Ovary (tissue), 9 donors: ENCODE data around the gene ATL1. TPM values are rescaled to one million over a fixed set of nuclear protein-coding genes. Genes with fewer than 3 reads are reported as not detected.

Source experiments
- DNase-seq, 5 donors: peaks; one replicate each; pipeline ENCODE4 v3.0.0-alpha.2; 2019 to 2020
- H3K27ac ChIP-seq, 2 donors: fragments of 200-600 bp; one replicate each; pipeline versions ENCODE4 v1.5.1 to v1.8.0; 2019 to 2022
- H3K27me3 ChIP-seq: fragments of 200-600 bp; one replicate; pipeline ENCODE4 v1.8.0; 2022
- H3K36me3 ChIP-seq: fragments of 200-600 bp; sonication (generic); one replicate; pipeline ENCODE4 v1.5.1; 2019
- H3K4me1 ChIP-seq: one replicate; pipeline ENCODE4 v1.8.1; 2013; ENCODE audit warnings: mild to moderate bottlenecking, moderate library complexity; ENCODE audit not compliant: insufficient read depth
- H3K4me3 ChIP-seq: fragments of 200-600 bp; sonication (generic); one replicate; pipeline ENCODE4 v1.5.1; 2017
- H3K9me3 ChIP-seq, 2 donors: fragments of 200-600 bp in 1 of 2; sonication (generic) in 1 of 2; one replicate each; pipeline versions ENCODE4 v1.5.1 to v1.8.1; 2013 to 2019; ENCODE audit warnings: mild to moderate bottlenecking in 1 of 2, moderate library complexity in 1 of 2
- EP300 ChIP-seq: sonication (generic); formaldehyde crosslinking; IDR thresholded peaks from one replicate; pipeline ENCODE4 v1.6.1; 2017; ENCODE audit warnings: antibody characterized with exemption
- POLR2A ChIP-seq: fragments of 450-650 bp; IDR thresholded peaks from one replicate; pipeline ENCODE4 v1.6.1; 2017; ENCODE audit warnings: antibody characterized with exemption, mild to moderate bottlenecking, moderate library complexity
- WGBS, 3 donors: extraction: QIAGEN DNeasy Blood & Tissue Kit in 1 of 3; methylation state at CpG; one replicate each; pipeline versions ENCODE4 v1.1.5 to v1.1.7; 2013 to 2017; 5-methylcytosine and 5-hydroxymethylcytosine counted together
- intact Hi-C, 4 donors: fragments of 100-400 bp; cut with DNase I; formaldehyde crosslinking; loops; one replicate each; pipeline versions ENCODE4 v1.11.0 to v1.15.1; 2022 to 2023
- polyA plus RNA-seq, 2 donors: library from polyadenylated mRNA; stranded (reverse); fragments of 200-250 nt in 1 of 2; fragments of 350-450 nt in 1 of 2; fragmentation: Illumina TruSeq in 1 of 2; extraction: RNeasy Lipid Tissue Mini Kit (QIAGEN cat#74804) in 1 of 2; gene quantifications; one replicate each; pipeline ENCODE4 v1.2.3, GENCODE V29; 2013 to 2014
- total RNA-seq, 7 donors: library from RNA; depleted of rRNA in 2 of 7; stranded (reverse); fragments of >200 nt in 2 of 7; fragmentation: NEBNext Ultra II Directional in 3 of 7; extraction: Animal tissue kit (Norgen Biotek cat#: 25700) in 3 of 7; gene quantifications; one replicate each; pipeline versions ENCODE4 v1.1.0 to v1.2.4, GENCODE V29; 2016 to 2023
- TF ChIP-seq, protein P1 (sequence below), 3 donors: fragments of 450-650 bp in 2 of 3; fragments of 200-600 bp in 1 of 3; IDR thresholded peaks; one replicate each; pipeline versions ENCODE4 v1.5.1 to v1.8.0; 2016 to 2022; ENCODE audit warnings: antibody characterized with exemption in 3 of 3, mild to moderate bottlenecking in 1 of 3
- donor health status: DM: no; HTN: no; CAD: no; lungs with moderate emphysema.
- donor health status: DM: no; HTN: no; CAD: no.
- donor health status: Bipolar disorder and iron deficiency.
- donor health status: DM: yes; HTN: yes; CAD: no.
- donor health status: DM: no; HTN: no; CAD: no.
- donor health status: DM: yes; HTN: yes; CAD: no.

ATL1 gene
- total and polyA plus RNA-seq, 9 donors = 6.6 to 11.8 (median 10.7) TPM

DNA sequence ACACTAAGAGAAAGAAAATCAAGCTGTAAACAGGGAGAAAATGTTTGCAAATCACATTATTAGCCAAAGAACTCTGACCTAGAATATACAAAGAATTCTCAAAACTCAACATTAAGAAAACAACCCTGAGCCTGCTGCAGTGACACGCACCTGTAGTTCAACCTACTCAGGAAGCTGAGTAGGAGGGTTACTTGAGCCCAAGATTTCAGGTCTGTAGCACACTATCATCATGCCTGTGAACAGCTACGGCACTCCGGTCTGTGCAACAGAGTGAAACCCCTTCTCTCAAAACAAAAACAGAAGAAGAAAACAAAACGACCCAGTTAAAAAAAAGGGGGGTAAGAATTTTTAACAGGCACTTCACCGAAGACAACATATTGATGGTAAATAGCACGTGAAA, 87.3 kb downstream of the ATL1 start:
- TF ChIP-seq POLR2A = no peak
- TF ChIP-seq, protein P1, sequence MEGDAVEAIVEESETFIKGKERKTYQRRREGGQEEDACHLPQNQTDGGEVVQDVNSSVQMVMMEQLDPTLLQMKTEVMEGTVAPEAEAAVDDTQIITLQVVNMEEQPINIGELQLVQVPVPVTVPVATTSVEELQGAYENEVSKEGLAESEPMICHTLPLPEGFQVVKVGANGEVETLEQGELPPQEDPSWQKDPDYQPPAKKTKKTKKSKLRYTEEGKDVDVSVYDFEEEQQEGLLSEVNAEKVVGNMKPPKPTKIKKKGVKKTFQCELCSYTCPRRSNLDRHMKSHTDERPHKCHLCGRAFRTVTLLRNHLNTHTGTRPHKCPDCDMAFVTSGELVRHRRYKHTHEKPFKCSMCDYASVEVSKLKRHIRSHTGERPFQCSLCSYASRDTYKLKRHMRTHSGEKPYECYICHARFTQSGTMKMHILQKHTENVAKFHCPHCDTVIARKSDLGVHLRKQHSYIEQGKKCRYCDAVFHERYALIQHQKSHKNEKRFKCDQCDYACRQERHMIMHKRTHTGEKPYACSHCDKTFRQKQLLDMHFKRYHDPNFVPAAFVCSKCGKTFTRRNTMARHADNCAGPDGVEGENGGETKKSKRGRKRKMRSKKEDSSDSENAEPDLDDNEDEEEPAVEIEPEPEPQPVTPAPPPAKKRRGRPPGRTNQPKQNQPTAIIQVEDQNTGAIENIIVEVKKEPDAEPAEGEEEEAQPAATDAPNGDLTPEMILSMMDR (IDR thresholded peaks at IDR 0.05) = no peak
- TF ChIP-seq EP300 = no peak
- no peak for DNase-seq
- intact Hi-C loops = no loop called here
- H3K36me3 ChIP-seq = no peaks in the 10 kb centered on the region
- WGBS, 3 donors = 31 to 54% (median 43%) methylated on average over 6 of the region's 6 CpGs
- no peaks in the 10 kb centered on the region for H3K27me3 ChIP-seq
- H3K27ac ChIP-seq = no peak overlapping the region
- H3K4me1 ChIP-seq = peaks cover 5% of the 10 kb centered on the region
- no peaks in the 10 kb centered on the region for H3K9me3 ChIP-seq
- H3K4me3 ChIP-seq = no peak overlapping the region

DNA sequence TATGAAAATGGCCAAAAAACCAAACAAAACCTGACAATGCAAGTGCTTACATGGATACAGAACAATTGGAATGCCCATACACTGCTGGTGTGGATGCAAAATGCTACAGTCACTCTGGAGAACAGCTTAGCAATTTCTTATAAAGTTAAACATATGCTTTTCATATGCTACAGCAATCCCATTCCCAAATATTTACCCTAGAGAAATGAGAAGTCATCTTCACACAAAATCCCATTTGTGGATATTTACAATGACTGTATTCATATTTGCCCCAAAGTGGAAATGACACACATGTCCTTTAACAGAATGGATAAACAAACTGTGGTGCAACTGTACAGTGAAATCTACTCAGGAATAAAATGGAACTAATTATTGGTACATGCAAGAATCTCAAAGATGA, 87.8 kb downstream of the ATL1 start:
- no peak for TF ChIP-seq EP300
- DNase-seq = no peak
- Histone ChIP-seq H3K27ac (no peak overlapping the region), H3K27me3 (no peaks in the 10 kb centered on the region), H3K4me1 (peaks cover 6% of the 10 kb centered on the region), H3K4me3 (no peak overlapping the region), H3K36me3 (no peaks in the 10 kb centered on the region), H3K9me3 (no peaks in the 10 kb centered on the region)
- intact Hi-C loops = no loop called here

DNA sequence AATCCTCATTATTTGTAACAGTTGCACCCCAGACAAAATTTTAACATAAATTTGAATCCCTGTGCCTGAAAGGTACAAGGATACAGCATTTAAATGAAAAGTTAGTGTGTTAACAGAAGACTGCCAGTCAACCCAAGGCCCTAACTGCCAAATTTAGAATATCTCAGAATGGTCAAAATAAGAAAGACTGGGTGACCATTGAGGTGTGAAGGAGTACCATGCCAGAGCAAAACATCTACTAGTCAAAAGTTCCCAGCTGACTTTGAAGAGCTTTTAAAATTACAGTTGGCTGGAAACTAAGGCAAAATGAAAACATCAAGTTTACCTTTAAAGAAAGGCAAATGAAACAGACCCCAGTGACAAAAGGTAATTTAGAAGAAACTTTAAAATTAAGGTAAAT, 89.7 kb downstream of the ATL1 start:
- Histone ChIP-seq H3K27me3 (no peaks in the 10 kb centered on the region), H3K4me1 (peaks cover 9% of the 10 kb centered on the region), H3K4me3 (no peak overlapping the region), H3K27ac (no peak overlapping the region), H3K9me3 (no peaks in the 10 kb centered on the region), H3K36me3 (no peaks in the 10 kb centered on the region)
- intact Hi-C loops = no loop called here
- no peak for DNase-seq
- TF ChIP-seq POLR2A = no peak
- no peak for TF ChIP-seq EP300
- TF ChIP-seq, protein P1 (IDR thresholded peaks at IDR 0.05) = no peak

DNA sequence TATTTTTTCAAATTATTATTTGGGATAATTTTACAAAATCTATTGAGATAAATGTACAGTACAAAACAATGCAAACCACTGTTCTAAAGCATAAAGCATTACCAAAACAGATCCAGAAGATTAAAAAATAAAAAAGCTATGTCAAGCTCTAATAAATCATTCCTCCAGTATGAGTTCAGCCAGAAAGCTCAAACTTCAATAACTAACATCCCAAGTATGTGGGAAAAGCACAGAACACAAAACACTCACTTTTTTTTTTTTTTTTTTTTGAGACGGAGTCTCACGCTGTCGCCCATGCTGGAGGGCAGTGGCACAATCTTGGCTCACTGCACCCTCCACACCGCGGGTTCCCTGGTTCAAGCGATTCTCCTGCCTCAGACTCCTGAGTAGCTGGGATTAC, 96.8 kb downstream of the ATL1 start:
- Histone ChIP-seq H3K4me1 (peaks cover 10% of the 10 kb centered on the region), H3K27ac (peak overlapping the region in 1 of 2 donors; percentile 54), H3K9me3 (no peaks in the 10 kb centered on the region), H3K27me3 (no peaks in the 10 kb centered on the region), H3K4me3 (no peak overlapping the region), H3K36me3 (no peaks in the 10 kb centered on the region)
- 71 to 78% (median 72%) methylated on average over 6 of the region's 6 CpGs for WGBS, 3 donors
- intact Hi-C loops = no loop called here
- TF ChIP-seq POLR2A (no peak), EP300 (no peak)
- TF ChIP-seq, protein P1 (IDR thresholded peaks at IDR 0.05) = no peak
- DNase-seq = no peak

DNA sequence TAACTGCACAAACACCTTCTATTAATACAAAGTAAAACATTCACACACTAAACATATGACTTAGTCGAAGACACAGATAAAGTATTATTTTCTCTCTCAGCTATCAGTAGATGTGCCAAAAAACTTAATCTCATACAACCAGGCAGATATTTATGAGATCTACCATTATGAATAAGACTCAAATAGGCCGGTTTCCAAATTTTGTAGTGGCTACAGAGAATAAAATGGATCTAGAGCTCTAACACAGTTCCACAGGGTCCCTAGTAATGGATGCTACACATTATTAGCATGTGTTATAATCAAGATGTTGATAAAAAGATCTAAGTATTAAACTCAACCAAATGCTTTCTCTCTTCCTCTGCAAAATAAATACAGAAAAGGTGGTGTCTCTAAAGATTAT, 97.8 kb downstream of the ATL1 start:
- H3K4me1 ChIP-seq = peaks cover 9% of the 10 kb centered on the region
- no peak for DNase-seq
- no peaks in the 10 kb centered on the region for H3K27me3 ChIP-seq
- intact Hi-C loops = no loop called here
- H3K27ac ChIP-seq = peak overlapping the region in 1 of 2 donors; percentile 54
- H3K4me3 ChIP-seq = no peak overlapping the region
- no peak for TF ChIP-seq EP300
- TF ChIP-seq, protein P1 (IDR thresholded peaks at IDR 0.05) = no peak
- TF ChIP-seq POLR2A = no peak
- 4 to 10% (median 5%) methylated on average over 2 of the region's 2 CpGs for WGBS, 3 donors
- H3K36me3 ChIP-seq = no peaks in the 10 kb centered on the region
- no peaks in the 10 kb centered on the region for H3K9me3 ChIP-seq
